Loucy (cell line): ENCODE measurements around the gene SMOC2.

Experiments used
- CTCF ChIP-seq: fragments of 200-600 bp; sonication (generic); conservative IDR thresholded peaks from 2 replicates; pipeline ENCODE4 v1.5.1; 2014; ENCODE audit warnings: mild to moderate bottlenecking, antibody characterized with exemption, low read length
- EZH2phosphoT487 ChIP-seq: fragments of 200-600 bp; IDR thresholded peaks from 2 replicates; pipeline ENCODE4 v1.6.1; 2018; ENCODE audit warnings: antibody characterized with exemption, mild to moderate bottlenecking, moderate library complexity, borderline replicate concordance

- TF ChIP-seq CTCF (no peak), EZH2phosphoT487 (no peak)
Observed at GRCh38 chr6:168565112-168565511, 124.1 kb downstream of the SMOC2 start.
